NCI-H446 treated with DMSO at 0.1 percent for 48 hours (cell line): ENCODE measurements around the gene SMC3.

Experiments used
- DNase-seq: peaks from one replicate; lab custom pipeline; 2025; lab: John Stamatoyannopoulos, UW

Gene SMC3

GRCh38 chr10:110647136-110647430 lies 79.6 kb downstream of the SMC3 start:
- DNase-seq = no peak

GRCh38 chr10:110648692-110649346 lies 81.3 kb downstream of the SMC3 start:
- DNase-seq = no peak

- no peak for DNase-seq
These were observed 82.1 kb downstream of the SMC3 start for GRCh38 chr10:110649347-110650264.

- no peak for DNase-seq
These were observed 82.8 kb downstream of the SMC3 start for GRCh38 chr10:110650265-110650668.

- DNase-seq = no peak
These were observed 83.8 kb downstream of the SMC3 start for GRCh38 chr10:110651044-110651958.

GRCh38 chr10:110652475-110653118 lies 85.1 kb downstream of the SMC3 start:
- no peak for DNase-seq
